Heart right ventricle (tissue), 16 donors: ENCODE measurements around the gene PNMA8A. TPM values are rescaled to one million over a fixed set of nuclear protein-coding genes. Genes with fewer than 3 reads are reported as not detected.

Source experiments
- ATAC-seq, 8 donors: fragments of 200-7000 bp; cut with Tn5 transposase; one replicate each; pipeline ENCODE4 v1.9.1; 2020; ENCODE audit warnings: mild to moderate bottlenecking in 8 of 8, moderate library complexity in 8 of 8, moderate number of reproducible peaks in 1 of 8
- DNase-seq, 2 donors: peaks; one replicate each; pipeline ENCODE4 v3.0.0-alpha.2; 2020
- H3K27ac ChIP-seq, 10 donors: fragments of 200-600 bp; sonication (generic) in 2 of 10; one replicate each; pipeline versions ENCODE4 v1.5.0 to v1.8.0; 2020 to 2022; ENCODE audit warnings: mild to moderate bottlenecking in 3 of 10
- H3K27me3 ChIP-seq, 7 donors: fragments of 200-600 bp; one replicate each; pipeline ENCODE4 v1.8.0; 2021 to 2022; ENCODE audit warnings: mild to moderate bottlenecking in 2 of 7
- H3K36me3 ChIP-seq, 9 donors: fragments of 200-600 bp; sonication (generic) in 1 of 9; one replicate each; pipeline versions ENCODE4 v1.5.0 to v1.8.0; 2020 to 2022; ENCODE audit warnings: mild to moderate bottlenecking in 2 of 9
- H3K4me1 ChIP-seq, 9 donors: fragments of 200-600 bp; sonication (generic) in 1 of 9; one replicate each; pipeline versions ENCODE4 v1.5.0 to v1.8.0; 2020 to 2022; ENCODE audit warnings: mild to moderate bottlenecking in 4 of 9
- H3K4me3 ChIP-seq, 10 donors: fragments of 200-600 bp; sonication (generic) in 2 of 10; one replicate each; pipeline versions ENCODE4 v1.5.0 to v1.8.0; 2020 to 2022; ENCODE audit warnings: mild to moderate bottlenecking in 7 of 10, moderate library complexity in 2 of 10
- H3K9me3 ChIP-seq, 11 donors: fragments of 200-600 bp in 10 of 11; sonication (generic) in 2 of 11; one replicate each; pipeline versions ENCODE4 v1.5.0 to v1.8.0; 2013 to 2022; ENCODE audit warnings: mild to moderate bottlenecking in 2 of 11, control low read depth in 1 of 11, moderate library complexity in 1 of 11
- WGBS, 2 donors: extraction: QIAGEN DNeasy Blood & Tissue Kit; methylation state at CpG; one replicate each; pipeline ENCODE4 v1.1.7; 2013; ENCODE audit warnings: inconsistent platforms in 1 of 2; 5-methylcytosine and 5-hydroxymethylcytosine counted together
- intact Hi-C, 10 donors: fragments of 100-400 bp; cut with DNase I; formaldehyde crosslinking; loops; one replicate each; pipeline versions ENCODE4 v1.11.1 to v1.14.2; 2022
- long read RNA-seq, 3 donors: library from polyadenylated mRNA; unstranded; transcript quantifications; one replicate each; pipeline ENCODE4 v2.0.0, GENCODE V29; 2020 to 2021
- polyA plus RNA-seq, 2 donors: library from polyadenylated mRNA; stranded (reverse); fragments of 200-250 nt; gene quantifications; one replicate each; pipeline ENCODE4 v1.2.3, GENCODE V29; 2013
- total RNA-seq, 10 donors: library from RNA; stranded (reverse); fragmentation: NEBNext Ultra II Directional in 3 of 10; extraction: Animal tissue kit (Norgen Biotek cat#: 25700) in 3 of 10; gene quantifications; one replicate each; pipeline versions ENCODE4 v1.2.1 to v1.2.4, GENCODE V29; 2021 to 2023
- TF ChIP-seq, protein P1 (sequence below), 9 donors: fragments of 200-600 bp; sonication (generic) in 2 of 9; IDR thresholded peaks; one replicate each; pipeline versions ENCODE4 v1.5.0 to v1.8.0; 2021 to 2022; ENCODE audit warnings: antibody characterized with exemption in 9 of 9, mild to moderate bottlenecking in 5 of 9, moderate library complexity in 1 of 9
- donor health status: Arrhythmogenic right ventricular cardiomyopathy.
- donor health status: ischemic (EF 13 %, LVEDD 7.1; RV severe dilation, severe dysfunction).
- donor health status: healthy with polysubstance abuse.
- donor health status: DM: no; HTN: yes; CAD: no.
- donor health status: DM: no; HTN: no; CAD: no.
- donor health status: ischemic (EF 25% LVEDD 6.9; RV normal size, moderate dysfunction).
- donor health status: ischemic (EF 25% LVEDD 5.7; RV mildly dilated, moderate dysfunction).
- donor health status: healthy.
- donor health status: DM: yes; HTN: yes; CAD: no.
- donor health status: Ischemic cardiomyopathy.
- donor health status: ischemic (EF 35%, LVEDD 5.7; RV mildly dilated, moderate dysfunction).
- donor health status: nonischemic (EF 11% LVEDD 7.7; RV severe dilation, severe dysfunction).
- donor health status: DM: yes; HTN: yes; CAD: no.
- donor health status: PGD.
- donor health status: ischemic (EF 29% LVEDD 5.4; RV normal size, mild dysfunction).
- donor health status: nonischemic (EF 23%, LVEDD 6.1; RV moderate dilation, normal function).

Gene PNMA8A, protein sequence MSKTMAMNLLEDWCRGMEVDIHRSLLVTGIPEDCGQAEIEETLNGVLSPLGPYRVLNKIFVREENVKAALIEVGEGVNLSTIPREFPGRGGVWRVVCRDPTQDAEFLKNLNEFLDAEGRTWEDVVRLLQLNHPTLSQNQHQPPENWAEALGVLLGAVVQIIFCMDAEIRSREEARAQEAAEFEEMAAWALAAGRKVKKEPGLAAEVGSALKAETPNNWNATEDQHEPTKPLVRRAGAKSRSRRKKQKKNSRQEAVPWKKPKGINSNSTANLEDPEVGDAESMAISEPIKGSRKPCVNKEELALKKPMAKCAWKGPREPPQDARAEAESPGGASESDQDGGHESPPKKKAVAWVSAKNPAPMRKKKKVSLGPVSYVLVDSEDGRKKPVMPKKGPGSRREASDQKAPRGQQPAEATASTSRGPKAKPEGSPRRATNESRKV
- total RNA-seq (10 to 100 TPM in 3 of 10 donors, 1 to 10 TPM in 7; 7.2 to 12.3 (median 9.3) TPM), polyA plus RNA-seq (1 to 10 TPM; 2.8 to 3.0 TPM)
- long read RNA-seq, donor 1, partial matches to known transcripts: 3 of 5 reads
- long read RNA-seq, donor 1, other reads (novel, unspliced or antisense): 2 of 5 reads
- long read RNA-seq, donor 2, partial matches to known transcripts: 2 of 7 reads
- long read RNA-seq, donor 2, other reads (novel, unspliced or antisense): 2 of 7 reads
- long read RNA-seq, donor 3, partial matches to known transcripts: 2 of 10 reads
- long read RNA-seq, donor 3, other reads (novel, unspliced or antisense): 4 of 10 reads

DNA sequence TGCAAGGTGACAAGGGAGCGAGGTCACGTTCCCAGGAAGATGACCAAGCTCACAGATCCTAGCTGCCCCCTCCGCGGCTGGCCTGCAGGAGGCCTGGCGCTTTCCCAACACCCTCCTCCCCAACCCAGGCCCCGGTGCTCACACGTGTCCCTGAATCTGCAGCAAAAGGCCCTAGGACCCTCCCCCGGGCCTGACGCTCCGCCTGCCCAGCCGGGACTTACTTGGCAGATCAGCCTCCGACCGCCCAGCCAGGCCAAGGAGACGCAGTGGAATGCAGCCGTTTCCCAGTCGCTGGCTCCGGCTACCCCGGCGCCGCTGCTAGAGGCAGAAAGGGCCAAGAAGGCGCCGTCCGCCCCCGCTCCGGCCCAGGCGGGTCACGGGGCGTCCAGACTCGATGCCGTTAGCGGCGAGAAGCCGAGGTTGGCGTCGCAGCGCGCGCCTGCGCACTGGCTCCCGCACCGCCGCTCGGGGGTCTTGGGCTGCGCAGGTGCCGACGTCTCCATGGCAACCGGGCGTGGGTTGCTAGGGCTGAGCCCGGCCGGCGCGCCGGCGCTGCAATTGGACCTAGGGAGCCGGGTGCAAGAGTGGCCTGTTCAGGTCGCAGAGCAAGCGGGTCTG lies at the start of gene PNMA8A:
Gene PNMA8A, minus strand, starts transcription at position 448 of the 618 bp plus-strand sequence. CDS start 528 bp downstream, outside the sequence.
- peak; percentile 82 to 94 (median 88) for ATAC-seq
- Histone ChIP-seq H3K27me3 (peaks cover 0 to 32% (median 12%) of the 10 kb centered on the region in 7 donors), H3K4me3 (peak within 1 kb of the TSS; percentile 1 to 60 (median 50)), H3K36me3 (no peaks in the 10 kb centered on the region), H3K4me1 (peaks cover 0 to 24% (median 15%) of the 10 kb centered on the region in 9 donors), H3K9me3 (no peaks in the 10 kb centered on the region), H3K27ac (peak within 1 kb of the TSS; percentile 23 to 81 (median 71))
- WGBS, 2 donors: 2% methylated on average over 56 to 57 of the region's 57 CpGs
- intact Hi-C loops: no loop called here
- TF ChIP-seq, protein P1, sequence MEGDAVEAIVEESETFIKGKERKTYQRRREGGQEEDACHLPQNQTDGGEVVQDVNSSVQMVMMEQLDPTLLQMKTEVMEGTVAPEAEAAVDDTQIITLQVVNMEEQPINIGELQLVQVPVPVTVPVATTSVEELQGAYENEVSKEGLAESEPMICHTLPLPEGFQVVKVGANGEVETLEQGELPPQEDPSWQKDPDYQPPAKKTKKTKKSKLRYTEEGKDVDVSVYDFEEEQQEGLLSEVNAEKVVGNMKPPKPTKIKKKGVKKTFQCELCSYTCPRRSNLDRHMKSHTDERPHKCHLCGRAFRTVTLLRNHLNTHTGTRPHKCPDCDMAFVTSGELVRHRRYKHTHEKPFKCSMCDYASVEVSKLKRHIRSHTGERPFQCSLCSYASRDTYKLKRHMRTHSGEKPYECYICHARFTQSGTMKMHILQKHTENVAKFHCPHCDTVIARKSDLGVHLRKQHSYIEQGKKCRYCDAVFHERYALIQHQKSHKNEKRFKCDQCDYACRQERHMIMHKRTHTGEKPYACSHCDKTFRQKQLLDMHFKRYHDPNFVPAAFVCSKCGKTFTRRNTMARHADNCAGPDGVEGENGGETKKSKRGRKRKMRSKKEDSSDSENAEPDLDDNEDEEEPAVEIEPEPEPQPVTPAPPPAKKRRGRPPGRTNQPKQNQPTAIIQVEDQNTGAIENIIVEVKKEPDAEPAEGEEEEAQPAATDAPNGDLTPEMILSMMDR (IDR thresholded peaks at IDR 0.05): peak in 1 of 9 donors; percentile 18
- DNase-seq: peak; percentile 65 to 75

DNA sequence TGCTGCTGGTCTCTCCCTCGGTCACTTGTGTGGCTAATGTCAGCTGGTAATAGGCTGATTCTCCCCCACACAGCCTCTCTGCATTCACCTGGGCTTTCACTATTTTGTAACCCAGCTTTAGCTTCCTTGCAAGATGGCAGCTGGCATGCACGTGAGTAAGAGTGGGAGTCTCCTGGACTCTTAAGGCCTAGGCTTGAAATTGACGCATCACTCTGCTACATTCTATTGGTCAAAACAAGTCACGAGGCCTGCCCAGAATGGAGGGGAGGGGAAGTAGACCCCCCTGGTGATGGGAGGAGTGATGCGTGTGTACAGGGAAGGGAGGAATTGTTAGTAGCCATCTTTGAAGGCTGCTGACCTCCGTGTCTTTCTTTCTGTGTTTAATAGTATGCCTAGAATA lies 49.3 kb upstream of the PNMA8A start:
- Histone ChIP-seq H3K27ac (no peak overlapping the region), H3K27me3 (no peaks in the 10 kb centered on the region), H3K4me3 (no peak overlapping the region), H3K4me1 (peaks cover 0 to 4% (median 0%) of the 10 kb centered on the region in 9 donors), H3K9me3 (peaks cover 0 to 12% (median 0%) of the 10 kb centered on the region in 11 donors), H3K36me3 (no peaks in the 10 kb centered on the region)
- intact Hi-C loops: loop anchor here in 2 of 10 donors (10.0 kb wide), 1 partner anchor 144 kb away; the partner anchor contains the start of gene DACT3 (in 2 of the 2)
- DNase-seq: no peak
- TF ChIP-seq, protein P1 (IDR thresholded peaks at IDR 0.05): no peak
- 84 to 92% methylated on average over 6 of the region's 6 CpGs for WGBS, 2 donors
- ATAC-seq: no peak

DNA sequence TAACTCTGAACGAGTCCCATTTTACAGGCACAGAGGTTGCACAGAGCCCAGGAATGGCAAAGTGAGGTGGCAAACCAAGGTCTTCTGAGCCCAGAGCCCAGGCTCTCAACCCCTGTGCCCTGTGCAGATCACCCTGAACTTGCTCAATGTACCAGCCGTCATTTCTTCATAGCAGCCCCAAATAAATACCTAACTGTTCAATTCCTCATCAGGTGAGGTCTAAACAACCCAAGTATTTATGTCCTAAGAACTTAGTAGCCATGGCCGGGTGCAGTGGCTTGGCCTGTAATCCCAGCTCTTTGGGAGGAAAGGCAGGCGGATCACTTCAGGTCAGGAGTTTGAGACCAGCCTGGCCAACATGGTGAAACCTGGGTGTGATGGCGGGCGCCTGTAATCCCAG lies 46.1 kb upstream of the PNMA8A start:
- WGBS, 2 donors: 96% methylated on average over 6 of the region's 6 CpGs
- H3K4me1 ChIP-seq: peaks cover 0 to 8% (median 0%) of the 10 kb centered on the region in 9 donors
- H3K9me3 ChIP-seq: no peaks in the 10 kb centered on the region
- no peak for DNase-seq
- H3K27me3 ChIP-seq: peaks cover 0 to 16% (median 5%) of the 10 kb centered on the region in 7 donors
- H3K27ac ChIP-seq: no peak overlapping the region
- intact Hi-C loops: loop anchor here in 5 of 10 donors (10.0 kb wide), 3 partner anchors 123 to 243 kb away; no protein-coding TSS in a partner anchor
- no peak for ATAC-seq
- TF ChIP-seq, protein P1 (IDR thresholded peaks at IDR 0.05): no peak
- no peak overlapping the region for H3K4me3 ChIP-seq
- H3K36me3 ChIP-seq: no peaks in the 10 kb centered on the region
